K562 (cell line): Measurements from ENCODE around the gene RDH5. TPM values are rescaled to one million over a fixed set of nuclear protein-coding genes. Genes with fewer than 3 reads are reported as not detected.

ENCODE experiments used
- CBX2 ChIP-seq: fragments of 200-600 bp; sonication (generic); IDR thresholded peaks from one replicate; pipeline ENCODE4 v1.6.1; 2012; ENCODE audit warnings: mild to moderate bottlenecking, low read length, inconsistent platforms; ENCODE audit not compliant: insufficient read depth, poor library complexity, severe bottlenecking
- CREBBP ChIP-seq: IDR thresholded peaks from one replicate; pipeline ENCODE4 v1.6.1; 2012; ENCODE audit warnings: low read depth, mild to moderate bottlenecking, control low read depth, inconsistent platforms, low read length
- DNMT1 ChIP-seq: fragments of 450-650 bp; IDR thresholded peaks from 2 replicates; pipeline ENCODE4 v1.6.1; 2016; ENCODE audit warnings: antibody characterized with exemption, mild to moderate bottlenecking
- EP300 ChIP-seq: IDR thresholded peaks from 2 replicates; pipeline ENCODE4 v1.6.1; 2012; ENCODE audit warnings: low read length, improper control_type of control experiment
- HOMEZ ChIP-seq: fragments of 250-450 bp; sonication (Bioruptor Pico); IDR thresholded peaks from 2 replicates; pipeline ENCODE4 v1.4.0; 2020; ENCODE audit warnings: mild to moderate bottlenecking, moderate library complexity
- ILF3 ChIP-seq: fragments of 450-650 bp; IDR thresholded peaks from 2 replicates; pipeline ENCODE4 v1.6.1; 2018; ENCODE audit warnings: antibody characterized with exemption, mild to moderate bottlenecking, moderate library complexity, borderline replicate concordance
- IRF9 ChIP-seq: fragments of 450-650 bp; IDR thresholded peaks from 2 replicates; pipeline ENCODE4 v1.6.1; 2016; ENCODE audit warnings: missing biosample characterization, missing genetic modification characterization
- MBD2 ChIP-seq: sonication (generic); IDR thresholded peaks from 2 replicates; pipeline ENCODE4 v1.6.1; 2016; ENCODE audit warnings: low read depth, borderline replicate concordance
- MXD1 ChIP-seq: fragments of 250-450 bp; sonication (Bioruptor Pico); IDR thresholded peaks from 2 replicates; pipeline ENCODE4 v1.8.0; 2021; ENCODE audit warnings: borderline replicate concordance, mild to moderate bottlenecking, moderate library complexity; ENCODE audit not compliant: poor library complexity, severe bottlenecking
- POLR2AphosphoS5 ChIP-seq: IDR thresholded peaks from 2 replicates; pipeline ENCODE4 v1.6.1; 2011; ENCODE audit warnings: mild to moderate bottlenecking, low read depth, low read length, moderate library complexity; ENCODE audit not compliant: control insufficient read depth, insufficient read depth
- RBM17 ChIP-seq: fragments of 200-400 bp; formaldehyde crosslinking; IDR thresholded peaks from 2 replicates; pipeline ENCODE4 v1.6.1; 2017; ENCODE audit warnings: low read depth, mild to moderate bottlenecking, low read length, borderline replicate concordance
- RERE ChIP-seq: sonication (generic); formaldehyde crosslinking; IDR thresholded peaks from 2 replicates; pipeline ENCODE4 v1.8.0; 2023; ENCODE audit warnings: missing genetic modification reagents, mild to moderate bottlenecking, borderline replicate concordance
- RNF2 ChIP-seq: sonication (generic); IDR thresholded peaks from 2 replicates; pipeline ENCODE4 v1.6.1; 2016
- TRIM28 ChIP-seq: fragments of 450-650 bp; IDR thresholded peaks from 2 replicates; pipeline ENCODE4 v1.6.1; 2017
- ZBTB26 ChIP-seq: fragments of 450-650 bp; formaldehyde crosslinking; IDR thresholded peaks from 2 replicates; pipeline ENCODE4 v1.4.0; 2022; ENCODE audit warnings: missing genetic modification characterization
- ZFP30 ChIP-seq: fragments of 250-450 bp; sonication (Bioruptor Pico); IDR thresholded peaks from 2 replicates; pipeline ENCODE4 v1.8.0; 2022; ENCODE audit warnings: moderate library complexity, mild to moderate bottlenecking, inconsistent platforms, borderline replicate concordance
- ZNF311 ChIP-seq: fragments of 250-450 bp; sonication (Bioruptor Pico); IDR thresholded peaks from 2 replicates; pipeline ENCODE4 v1.4.0; 2020; ENCODE audit warnings: mild to moderate bottlenecking, moderate library complexity
- ZNF583 ChIP-seq: fragments of 250-450 bp; sonication (Bioruptor Pico); IDR thresholded peaks from 2 replicates; pipeline ENCODE4 v1.4.0; 2020
- polyA plus RNA-seq, 8 experiments: library from polyadenylated mRNA; depleted of rRNA in 4 of 8; stranded (reverse) in 5 of 8; unstranded in 3 of 8; fragments of >200 nt; fragmentation: Nextera tagmentation in 2 of 8; fragmentation: Illumina TruSeq in 1 of 8; extraction: Ambion mirVana in 2 of 8; extraction: Trizol in 1 of 8; gene quantifications; 2 replicates each; pipeline versions ENCODE4 v1.2.1 to v1.2.3, GENCODE V29; 2011 to 2014; ENCODE audit warnings: inconsistent platforms in 1 of 8, missing spikeins in 1 of 8
- total RNA-seq, 7 experiments: library from RNA; depleted of rRNA in 6 of 7; stranded (reverse); fragments of >200 nt in 6 of 7; fragmentation: Illumina TruSeq in 2 of 7; extraction: Trizol in 2 of 7; gene quantifications; 2 replicates each; pipeline versions ENCODE4 v1.2.1 to v1.2.3, GENCODE V29; 2011 to 2021; ENCODE audit warnings: low replicate concordance in 1 of 7

RDH5 gene
- total and polyA plus RNA-seq, 9 of the 15 experiments (the other 6 are each of a cell fraction or from before 2014, with no cell fraction given): 0.28 to 2.0 (median 1.1) TPM; not detected in 1

- TF ChIP-seq DNMT1 (no peak), RERE (CRISPR knock-in tag) (no peak), CBX2 (no peak), RNF2 (no peak), RBM17 (no peak), CREBBP (no peak), TRIM28 (no peak), MBD2 (no peak), ZNF583 (CRISPR knock-in tag) (no peak), EP300 (no peak), MXD1 (no peak), ZBTB26 (CRISPR knock-in tag) (no peak), ZNF311 (CRISPR knock-in tag) (no peak), ILF3 (no peak), IRF9 (tag) (no peak), HOMEZ (no peak), ZFP30 (CRISPR knock-in tag) (no peak), POLR2AphosphoS5 (no peak)
These were observed 16.8 kb downstream of the RDH5 start (continued) for GRCh38 chr12:55736780-55737580.
